Kidney glomerular epithelial cell (primary cell): ENCODE results near the gene CCDC71L.

ENCODE experiments used
- DNase-seq: peaks from one replicate; lab custom pipeline; 2025; lab: John Stamatoyannopoulos, UW

CCDC71L gene

GRCh38 chr7:106659166-106659962, 1.6 kb downstream of the CCDC71L start:
- no peak for DNase-seq

- no peak for DNase-seq
These were observed 2.4 kb downstream of the CCDC71L start for GRCh38 chr7:106658316-106659165.

- DNase-seq, result no peak
These were observed 3.6 kb downstream of the CCDC71L start for GRCh38 chr7:106657085-106657991.

- DNase-seq, result no peak
These were observed 5.1 kb downstream of the CCDC71L start for GRCh38 chr7:106655703-106656498.

GRCh38 chr7:106653488-106653887, 7.5 kb downstream of the CCDC71L start:
- DNase-seq, result no peak

- DNase-seq, result no peak
These were observed 8.0 kb downstream of the CCDC71L start for GRCh38 chr7:106652909-106653308.

GRCh38 chr7:106652092-106652491, 8.9 kb downstream of the CCDC71L start:
- no peak for DNase-seq

- DNase-seq, result no peak
These were observed 14.7 kb downstream of the CCDC71L start for GRCh38 chr7:106646256-106646655.

- no peak for DNase-seq
These were observed 16.0 kb downstream of the CCDC71L start for GRCh38 chr7:106644999-106645398.

- no peak for DNase-seq
These were observed 17.6 kb downstream of the CCDC71L start for GRCh38 chr7:106643216-106644000.

- no peak for DNase-seq
These were observed 19.5 kb downstream of the CCDC71L start for GRCh38 chr7:106641416-106641815.

GRCh38 chr7:106640368-106641141, 20.4 kb downstream of the CCDC71L start:
- no peak for DNase-seq

- no peak for DNase-seq
These were observed 21.3 kb downstream of the CCDC71L start for GRCh38 chr7:106639476-106640334.

GRCh38 chr7:106635411-106635810, 25.5 kb downstream of the CCDC71L start:
- no peak for DNase-seq

- no peak for DNase-seq
These were observed 26.0 kb downstream of the CCDC71L start for GRCh38 chr7:106634958-106635357.

GRCh38 chr7:106630648-106631047, 30.3 kb downstream of the CCDC71L start:
- no peak for DNase-seq

- no peak for DNase-seq
These were observed 31.4 kb downstream of the CCDC71L start for GRCh38 chr7:106629516-106629915.

GRCh38 chr7:106626376-106627164, 34.4 kb downstream of the CCDC71L start:
- DNase-seq, result no peak
